Liver (tissue), 9 donors: ENCODE data around the gene SLCO2A1. TPM values are rescaled to one million over a fixed set of nuclear protein-coding genes. Genes with fewer than 3 reads are reported as not detected.

Experiments
- DNase-seq: peaks from one replicate; pipeline ENCODE4 v3.0.0-alpha.2; 2017; ENCODE audit warnings: low spot score
- H3K27ac ChIP-seq, 2 donors: one replicate each; pipeline ENCODE4 v1.7.0; 2013; ENCODE audit warnings: inconsistent platforms in 2 of 2, low read length in 2 of 2, control low read depth in 1 of 2, low read depth in 1 of 2, mild to moderate bottlenecking in 1 of 2
- H3K27me3 ChIP-seq, 4 donors: one replicate each; pipeline versions ENCODE4 v1.6.1 to v1.7.0; 2013; ENCODE audit warnings: low read length in 3 of 4, inconsistent platforms in 1 of 4, mild to moderate bottlenecking in 1 of 4, moderate library complexity in 1 of 4; ENCODE audit not compliant: control insufficient read depth in 4 of 4, insufficient read depth in 4 of 4
- H3K36me3 ChIP-seq, 4 donors: one replicate each; pipeline versions ENCODE4 v1.6.1 to v1.7.0; 2013; ENCODE audit warnings: low read length in 3 of 4, mild to moderate bottlenecking in 3 of 4, low read depth in 1 of 4, moderate library complexity in 1 of 4; ENCODE audit not compliant: control insufficient read depth in 4 of 4, insufficient read depth in 3 of 4
- H3K4me1 ChIP-seq, 4 donors: one replicate each; pipeline versions ENCODE4 v1.6.1 to v1.7.0; 2013; ENCODE audit warnings: low read length in 3 of 4, mild to moderate bottlenecking in 3 of 4, moderate library complexity in 1 of 4; ENCODE audit not compliant: control insufficient read depth in 4 of 4, insufficient read depth in 4 of 4
- H3K4me3 ChIP-seq, 3 donors: one replicate each; pipeline versions ENCODE4 v1.6.1 to v1.7.0; 2013; ENCODE audit warnings: low read length in 3 of 3, control low read depth in 1 of 3, low read depth in 1 of 3, mild to moderate bottlenecking in 1 of 3
- H3K9ac ChIP-seq, 2 donors: one replicate each; pipeline ENCODE4 v1.7.0; 2013; ENCODE audit warnings: low read length in 2 of 2, mild to moderate bottlenecking in 2 of 2, moderate library complexity in 2 of 2, control low read depth in 1 of 2, low read depth in 1 of 2
- H3K9me3 ChIP-seq, 4 donors: one replicate each; pipeline versions ENCODE4 v1.6.1 to v1.7.0; 2013; ENCODE audit warnings: low read length in 3 of 4; ENCODE audit not compliant: control insufficient read depth in 4 of 4
- EGR1 ChIP-seq, 2 donors: IDR thresholded peaks; 2 replicates each; pipeline ENCODE4 v1.6.1; 2016 to 2018; ENCODE audit warnings: antibody characterized with exemption in 2 of 2, low read depth in 2 of 2
- FOXA1 ChIP-seq: IDR thresholded peaks from 2 replicates; pipeline ENCODE4 v1.6.1; 2016; ENCODE audit warnings: antibody characterized with exemption
- FOXA2 ChIP-seq: IDR thresholded peaks from 2 replicates; pipeline ENCODE4 v1.6.1; 2016; ENCODE audit warnings: antibody characterized with exemption
- GABPA ChIP-seq, 2 donors: IDR thresholded peaks in 1 of 2; conservative IDR thresholded peaks in 1 of 2; 2 replicates each; pipeline ENCODE4 v1.6.1; 2016; ENCODE audit warnings: antibody characterized with exemption in 2 of 2, mild to moderate bottlenecking in 1 of 2, moderate library complexity in 1 of 2
- HNF4A ChIP-seq, 2 donors: conservative IDR thresholded peaks; 2 replicates each; pipeline ENCODE4 v1.6.1; 2016; ENCODE audit warnings: antibody characterized with exemption in 2 of 2, mild to moderate bottlenecking in 2 of 2
- HNF4G ChIP-seq: IDR thresholded peaks from 2 replicates; pipeline ENCODE4 v1.6.1; 2016; ENCODE audit warnings: antibody characterized with exemption
- JUND ChIP-seq, 2 donors: IDR thresholded peaks; 2 replicates each; pipeline ENCODE4 v1.6.1; 2016; ENCODE audit warnings: antibody characterized with exemption in 2 of 2
- NR2F2 ChIP-seq: IDR thresholded peaks from 2 replicates; pipeline ENCODE4 v1.6.1; 2016; ENCODE audit warnings: antibody characterized with exemption
- RAD21 ChIP-seq, 2 donors: IDR thresholded peaks; 2 replicates each; pipeline ENCODE4 v1.6.1; 2016; ENCODE audit warnings: antibody characterized with exemption in 2 of 2, mild to moderate bottlenecking in 2 of 2
- RXRA ChIP-seq, 2 donors: IDR thresholded peaks; 2 replicates each; pipeline ENCODE4 v1.6.1; 2017 to 2018; ENCODE audit warnings: antibody characterized with exemption in 2 of 2, mild to moderate bottlenecking in 1 of 2
- SP1 ChIP-seq: IDR thresholded peaks from 2 replicates; pipeline ENCODE4 v1.6.1; 2018; ENCODE audit warnings: antibody characterized with exemption, mild to moderate bottlenecking
- TAF1 ChIP-seq: conservative IDR thresholded peaks from 2 replicates; pipeline ENCODE4 v1.6.1; 2016; ENCODE audit warnings: antibody characterized with exemption, mild to moderate bottlenecking
- YY1 ChIP-seq: IDR thresholded peaks from 2 replicates; pipeline ENCODE4 v1.6.1; 2016; ENCODE audit warnings: antibody characterized with exemption, mild to moderate bottlenecking
- WGBS: extraction: QIAGEN DNeasy Blood & Tissue Kit; methylation state at CpG from one replicate; pipeline ENCODE4 v1.1.7; 2013; 5-methylcytosine and 5-hydroxymethylcytosine counted together
- polyA plus RNA-seq, 2 donors: library from polyadenylated mRNA; stranded (reverse) in 1 of 2; unstranded in 1 of 2; fragments of 200-250 nt in 1 of 2; fragments of >200 nt in 1 of 2; fragmentation: Nextera tagmentation in 1 of 2; extraction: Ambion mirVana in 1 of 2; gene quantifications; one replicate each; pipeline versions ENCODE4 v1.2.1 to v1.2.3, GENCODE V29; 2013 to 2015
- total RNA-seq, 2 donors: library from RNA; depleted of rRNA; stranded (reverse); fragments of >200 nt; gene quantifications; one replicate each; pipeline ENCODE4 v1.2.3, GENCODE V29; 2014
- TF ChIP-seq, protein P1 (sequence below): IDR thresholded peaks from 2 replicates; pipeline ENCODE4 v1.6.1; 2016; ENCODE audit warnings: antibody characterized with exemption, mild to moderate bottlenecking
- TF ChIP-seq, protein P2 (sequence below): IDR thresholded peaks from 2 replicates; pipeline ENCODE4 v1.6.1; 2016; ENCODE audit warnings: antibody characterized with exemption
- TF ChIP-seq, protein P3 (sequence below): IDR thresholded peaks from 2 replicates; pipeline ENCODE4 v1.6.1; 2016; ENCODE audit warnings: antibody characterized with exemption
- TF ChIP-seq, protein P4 (sequence below): fragments of 150-350 bp; IDR thresholded peaks from 2 replicates; pipeline ENCODE4 v1.5.1; 2017; ENCODE audit warnings: improper control_type of control experiment, low read depth, low read length; ENCODE audit not compliant: missing input control
- TF ChIP-seq, protein P5 (sequence below): IDR thresholded peaks from 2 replicates; pipeline ENCODE4 v1.6.1; 2016; ENCODE audit warnings: antibody characterized with exemption
- donor health status: healthy.
- donor health status: healthy.
- donor health status: healthy.
- donor health status: healthy.
- donor health status: healthy.

The SLCO2A1 gene
- total and polyA plus RNA-seq, 4 donors: 0.56 to 3.1 (median 2.2) TPM

DNA sequence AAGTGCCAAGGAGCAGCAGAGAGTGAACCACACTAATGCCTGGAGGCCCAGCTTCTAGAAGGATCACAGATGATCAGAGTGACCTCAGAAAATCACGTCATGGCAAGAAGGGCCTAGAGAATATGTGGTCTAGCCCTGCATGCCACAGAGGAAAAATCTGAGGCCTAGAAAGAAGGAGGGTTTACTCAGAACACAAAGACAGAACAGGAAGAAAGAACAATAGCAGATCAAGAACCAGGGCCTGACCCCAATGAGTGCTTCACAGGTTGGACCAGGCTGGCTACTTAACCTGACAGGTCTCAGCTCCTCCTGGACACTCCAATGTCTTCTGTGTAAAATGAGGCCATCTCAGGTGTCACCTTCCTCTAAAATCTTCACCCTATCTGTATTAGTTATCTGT lies 148.2 kb downstream of the SLCO2A1 start:
- Histone ChIP-seq H3K36me3 (no peaks in the 10 kb centered on the region), H3K27ac (no peak overlapping the region), H3K27me3 (no peaks in the 10 kb centered on the region), H3K9me3 (no peaks in the 10 kb centered on the region), H3K4me1 (no peaks in the 10 kb centered on the region), H3K4me3 (no peak overlapping the region), H3K9ac (no peak overlapping the region)
- DNase-seq: no peak
- WGBS: 71% methylated on average over 1 of the region's 1 CpG
- no peak for TF ChIP-seq SP1
- TF ChIP-seq TAF1: no peak
- TF ChIP-seq NR2F2: no peak
- TF ChIP-seq, protein P1, sequence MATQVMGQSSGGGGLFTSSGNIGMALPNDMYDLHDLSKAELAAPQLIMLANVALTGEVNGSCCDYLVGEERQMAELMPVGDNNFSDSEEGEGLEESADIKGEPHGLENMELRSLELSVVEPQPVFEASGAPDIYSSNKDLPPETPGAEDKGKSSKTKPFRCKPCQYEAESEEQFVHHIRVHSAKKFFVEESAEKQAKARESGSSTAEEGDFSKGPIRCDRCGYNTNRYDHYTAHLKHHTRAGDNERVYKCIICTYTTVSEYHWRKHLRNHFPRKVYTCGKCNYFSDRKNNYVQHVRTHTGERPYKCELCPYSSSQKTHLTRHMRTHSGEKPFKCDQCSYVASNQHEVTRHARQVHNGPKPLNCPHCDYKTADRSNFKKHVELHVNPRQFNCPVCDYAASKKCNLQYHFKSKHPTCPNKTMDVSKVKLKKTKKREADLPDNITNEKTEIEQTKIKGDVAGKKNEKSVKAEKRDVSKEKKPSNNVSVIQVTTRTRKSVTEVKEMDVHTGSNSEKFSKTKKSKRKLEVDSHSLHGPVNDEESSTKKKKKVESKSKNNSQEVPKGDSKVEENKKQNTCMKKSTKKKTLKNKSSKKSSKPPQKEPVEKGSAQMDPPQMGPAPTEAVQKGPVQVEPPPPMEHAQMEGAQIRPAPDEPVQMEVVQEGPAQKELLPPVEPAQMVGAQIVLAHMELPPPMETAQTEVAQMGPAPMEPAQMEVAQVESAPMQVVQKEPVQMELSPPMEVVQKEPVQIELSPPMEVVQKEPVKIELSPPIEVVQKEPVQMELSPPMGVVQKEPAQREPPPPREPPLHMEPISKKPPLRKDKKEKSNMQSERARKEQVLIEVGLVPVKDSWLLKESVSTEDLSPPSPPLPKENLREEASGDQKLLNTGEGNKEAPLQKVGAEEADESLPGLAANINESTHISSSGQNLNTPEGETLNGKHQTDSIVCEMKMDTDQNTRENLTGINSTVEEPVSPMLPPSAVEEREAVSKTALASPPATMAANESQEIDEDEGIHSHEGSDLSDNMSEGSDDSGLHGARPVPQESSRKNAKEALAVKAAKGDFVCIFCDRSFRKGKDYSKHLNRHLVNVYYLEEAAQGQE: no peak
- TF ChIP-seq RXRA (IDR thresholded peaks at IDR 0.05): no peak
- TF ChIP-seq, protein P2, sequence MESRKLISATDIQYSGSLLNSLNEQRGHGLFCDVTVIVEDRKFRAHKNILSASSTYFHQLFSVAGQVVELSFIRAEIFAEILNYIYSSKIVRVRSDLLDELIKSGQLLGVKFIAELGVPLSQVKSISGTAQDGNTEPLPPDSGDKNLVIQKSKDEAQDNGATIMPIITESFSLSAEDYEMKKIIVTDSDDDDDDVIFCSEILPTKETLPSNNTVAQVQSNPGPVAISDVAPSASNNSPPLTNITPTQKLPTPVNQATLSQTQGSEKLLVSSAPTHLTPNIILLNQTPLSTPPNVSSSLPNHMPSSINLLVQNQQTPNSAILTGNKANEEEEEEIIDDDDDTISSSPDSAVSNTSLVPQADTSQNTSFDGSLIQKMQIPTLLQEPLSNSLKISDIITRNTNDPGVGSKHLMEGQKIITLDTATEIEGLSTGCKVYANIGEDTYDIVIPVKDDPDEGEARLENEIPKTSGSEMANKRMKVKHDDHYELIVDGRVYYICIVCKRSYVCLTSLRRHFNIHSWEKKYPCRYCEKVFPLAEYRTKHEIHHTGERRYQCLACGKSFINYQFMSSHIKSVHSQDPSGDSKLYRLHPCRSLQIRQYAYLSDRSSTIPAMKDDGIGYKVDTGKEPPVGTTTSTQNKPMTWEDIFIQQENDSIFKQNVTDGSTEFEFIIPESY: no peak
- no peak for TF ChIP-seq HNF4G
- no peak for TF ChIP-seq FOXA2
- TF ChIP-seq, protein P3, sequence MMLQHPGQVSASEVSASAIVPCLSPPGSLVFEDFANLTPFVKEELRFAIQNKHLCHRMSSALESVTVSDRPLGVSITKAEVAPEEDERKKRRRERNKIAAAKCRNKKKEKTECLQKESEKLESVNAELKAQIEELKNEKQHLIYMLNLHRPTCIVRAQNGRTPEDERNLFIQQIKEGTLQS: no peak
- TF ChIP-seq GABPA (IDR thresholded peaks at IDR 0.05 in 1 of 2, conservative IDR thresholded peaks at IDR 0.05 in 1 of 2): no peak
- no peak for TF ChIP-seq HNF4A (conservative IDR thresholded peaks at IDR 0.05)
- TF ChIP-seq YY1: no peak
- no peak for TF ChIP-seq RAD21 (IDR thresholded peaks at IDR 0.05)
- TF ChIP-seq JUND (IDR thresholded peaks at IDR 0.05): no peak
- TF ChIP-seq, protein P4, sequence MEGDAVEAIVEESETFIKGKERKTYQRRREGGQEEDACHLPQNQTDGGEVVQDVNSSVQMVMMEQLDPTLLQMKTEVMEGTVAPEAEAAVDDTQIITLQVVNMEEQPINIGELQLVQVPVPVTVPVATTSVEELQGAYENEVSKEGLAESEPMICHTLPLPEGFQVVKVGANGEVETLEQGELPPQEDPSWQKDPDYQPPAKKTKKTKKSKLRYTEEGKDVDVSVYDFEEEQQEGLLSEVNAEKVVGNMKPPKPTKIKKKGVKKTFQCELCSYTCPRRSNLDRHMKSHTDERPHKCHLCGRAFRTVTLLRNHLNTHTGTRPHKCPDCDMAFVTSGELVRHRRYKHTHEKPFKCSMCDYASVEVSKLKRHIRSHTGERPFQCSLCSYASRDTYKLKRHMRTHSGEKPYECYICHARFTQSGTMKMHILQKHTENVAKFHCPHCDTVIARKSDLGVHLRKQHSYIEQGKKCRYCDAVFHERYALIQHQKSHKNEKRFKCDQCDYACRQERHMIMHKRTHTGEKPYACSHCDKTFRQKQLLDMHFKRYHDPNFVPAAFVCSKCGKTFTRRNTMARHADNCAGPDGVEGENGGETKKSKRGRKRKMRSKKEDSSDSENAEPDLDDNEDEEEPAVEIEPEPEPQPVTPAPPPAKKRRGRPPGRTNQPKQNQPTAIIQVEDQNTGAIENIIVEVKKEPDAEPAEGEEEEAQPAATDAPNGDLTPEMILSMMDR: no peak
- no peak for TF ChIP-seq EGR1 (IDR thresholded peaks at IDR 0.05; ENCODE audit: low read depth in 2 of 2)
- TF ChIP-seq FOXA1: no peak
- TF ChIP-seq, protein P5, sequence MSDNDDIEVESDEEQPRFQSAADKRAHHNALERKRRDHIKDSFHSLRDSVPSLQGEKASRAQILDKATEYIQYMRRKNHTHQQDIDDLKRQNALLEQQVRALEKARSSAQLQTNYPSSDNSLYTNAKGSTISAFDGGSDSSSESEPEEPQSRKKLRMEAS: no peak
